SIG-M5 treated with dmso at 0.1 percent for 504 hours (cell line): ENCODE data around the gene MYO1B.

Source experiments
- DNase-seq: peaks from one replicate; lab custom pipeline; 2025; ENCODE audit not compliant: unreplicated experiment; lab: John Stamatoyannopoulos, UW

The MYO1B gene

GRCh38 chr2:191257934-191258333 is 12.7 kb downstream of the MYO1B start:
- DNase-seq, result no peak

- no peak for DNase-seq
These were observed 13.8 kb downstream of the MYO1B start for GRCh38 chr2:191258996-191259395.

GRCh38 chr2:191262436-191262835 is 17.2 kb downstream of the MYO1B start:
- no peak for DNase-seq

GRCh38 chr2:191263050-191263449 is 17.8 kb downstream of the MYO1B start:
- DNase-seq, result no peak

GRCh38 chr2:191264647-191265081 is 19.5 kb downstream of the MYO1B start:
- no peak for DNase-seq

- no peak for DNase-seq
These were observed 20.3 kb downstream of the MYO1B start for GRCh38 chr2:191265311-191266170.

- DNase-seq, result no peak
These were observed 21.0 kb downstream of the MYO1B start for GRCh38 chr2:191266201-191266600.

- no peak for DNase-seq
These were observed 23.4 kb downstream of the MYO1B start for GRCh38 chr2:191268596-191268995.

- DNase-seq, result no peak
These were observed 25.3 kb downstream of the MYO1B start for GRCh38 chr2:191270306-191271161.

GRCh38 chr2:191272064-191272463 is 26.9 kb downstream of the MYO1B start:
- DNase-seq, result no peak

GRCh38 chr2:191274413-191274815 is 29.2 kb downstream of the MYO1B start:
- DNase-seq, result peak; percentile 13

GRCh38 chr2:191276792-191277465 is 31.7 kb downstream of the MYO1B start:
- DNase-seq, result no peak

- no peak for DNase-seq
These were observed 35.1 kb downstream of the MYO1B start for GRCh38 chr2:191280290-191280689.

- DNase-seq, result no peak
These were observed 35.9 kb downstream of the MYO1B start for GRCh38 chr2:191280834-191281756.

- DNase-seq, result no peak
These were observed 40.0 kb downstream of the MYO1B start for GRCh38 chr2:191285252-191285651.

GRCh38 chr2:191287820-191288219 is 42.6 kb downstream of the MYO1B start:
- DNase-seq, result no peak

- no peak for DNase-seq
These were observed 43.8 kb downstream of the MYO1B start for GRCh38 chr2:191289049-191289448.

GRCh38 chr2:191291471-191291870 is 46.3 kb downstream of the MYO1B start:
- DNase-seq, result no peak

- no peak for DNase-seq
These were observed 47.7 kb downstream of the MYO1B start for GRCh38 chr2:191292869-191293268.

- no peak for DNase-seq
These were observed 49.9 kb downstream of the MYO1B start for GRCh38 chr2:191295088-191295487.
